ENCODE results near the gene CMIP.

The CMIP gene

GRCh38 chr16:81478876-81479511 is 34.4 kb downstream of the CMIP start:
- Histone ChIP-seq H3K4me1 (ENCODE audit: control insufficient read depth, insufficient read depth, low read length, poor library complexity, severe bottlenecking) (peaks cover 16% of the 10 kb centered on the region), H3K36me3 (ENCODE audit: control insufficient read depth, insufficient read depth, low read length) (no peaks in the 10 kb centered on the region), H3K4me3 (ENCODE audit: insufficient read depth, low read depth, low read length, poor library complexity, severe bottlenecking) (no peak overlapping the region), H3K27me3 (replicated peaks; ENCODE audit: control insufficient read depth, insufficient read depth, low read length, poor library complexity, severe bottlenecking) (no peaks in the 10 kb centered on the region), H3K9me3 (ENCODE audit: control insufficient read depth, low read length) (no peaks in the 10 kb centered on the region), H3K27ac (ENCODE audit: insufficient read depth, low read length, poor library complexity, severe bottlenecking) (no peak overlapping the region)
- DNase-seq: no peak

- H3K4me1 ChIP-seq (ENCODE audit: control insufficient read depth, insufficient read depth, low read length, poor library complexity, severe bottlenecking): peaks cover 16% of the 10 kb centered on the region
- H3K9me3 ChIP-seq (ENCODE audit: control insufficient read depth, low read length): no peaks in the 10 kb centered on the region
- no peak for DNase-seq
- no peak overlapping the region for H3K4me3 ChIP-seq (ENCODE audit: insufficient read depth, low read depth, low read length, poor library complexity, severe bottlenecking)
- no peak overlapping the region for H3K27ac ChIP-seq (ENCODE audit: insufficient read depth, low read length, poor library complexity, severe bottlenecking)
- no peaks in the 10 kb centered on the region for H3K36me3 ChIP-seq (ENCODE audit: control insufficient read depth, insufficient read depth, low read length)
- no peaks in the 10 kb centered on the region for H3K27me3 ChIP-seq (replicated peaks; ENCODE audit: control insufficient read depth, insufficient read depth, low read length, poor library complexity, severe bottlenecking)
Observed at GRCh38 chr16:81480606-81481206, 36.1 kb downstream of the CMIP start.

- no peak for DNase-seq
- H3K4me1 ChIP-seq (ENCODE audit: control insufficient read depth, insufficient read depth, low read length, poor library complexity, severe bottlenecking): peaks cover 16% of the 10 kb centered on the region
Observed at GRCh38 chr16:81481207-81481821, 36.7 kb downstream of the CMIP start.

GRCh38 chr16:81482329-81483063 is 37.9 kb downstream of the CMIP start:
- Histone ChIP-seq H3K36me3 (ENCODE audit: control insufficient read depth, insufficient read depth, low read length) (no peaks in the 10 kb centered on the region), H3K9me3 (ENCODE audit: control insufficient read depth, low read length) (no peaks in the 10 kb centered on the region), H3K27ac (ENCODE audit: insufficient read depth, low read length, poor library complexity, severe bottlenecking) (no peak overlapping the region), H3K27me3 (replicated peaks; ENCODE audit: control insufficient read depth, insufficient read depth, low read length, poor library complexity, severe bottlenecking) (no peaks in the 10 kb centered on the region), H3K4me3 (ENCODE audit: insufficient read depth, low read depth, low read length, poor library complexity, severe bottlenecking) (no peak overlapping the region), H3K4me1 (ENCODE audit: control insufficient read depth, insufficient read depth, low read length, poor library complexity, severe bottlenecking) (peaks cover 6% of the 10 kb centered on the region)
- no peak for DNase-seq

More at GRCh38 chr16:81481207-81481821, 36.7 kb downstream of the CMIP start:
- Histone ChIP-seq H3K9me3 (ENCODE audit: control insufficient read depth, low read length) (no peaks in the 10 kb centered on the region), H3K36me3 (ENCODE audit: control insufficient read depth, insufficient read depth, low read length) (no peaks in the 10 kb centered on the region), H3K4me3 (ENCODE audit: insufficient read depth, low read depth, low read length, poor library complexity, severe bottlenecking) (no peak overlapping the region), H3K27ac (ENCODE audit: insufficient read depth, low read length, poor library complexity, severe bottlenecking) (no peak overlapping the region), H3K27me3 (replicated peaks; ENCODE audit: control insufficient read depth, insufficient read depth, low read length, poor library complexity, severe bottlenecking) (no peaks in the 10 kb centered on the region)

GRCh38 chr16:81483064-81483969 is 38.7 kb downstream of the CMIP start:
- H3K27ac ChIP-seq (ENCODE audit: insufficient read depth, low read length, poor library complexity, severe bottlenecking): no peak overlapping the region

GRCh38 chr16:81483970-81484595 is 39.5 kb downstream of the CMIP start:
- H3K9me3 ChIP-seq (ENCODE audit: control insufficient read depth, low read length): no peaks in the 10 kb centered on the region
- H3K4me3 ChIP-seq (ENCODE audit: insufficient read depth, low read depth, low read length, poor library complexity, severe bottlenecking): no peak overlapping the region
- H3K36me3 ChIP-seq (ENCODE audit: control insufficient read depth, insufficient read depth, low read length): no peaks in the 10 kb centered on the region
- peaks cover 2% of the 10 kb centered on the region for H3K4me1 ChIP-seq (ENCODE audit: control insufficient read depth, insufficient read depth, low read length, poor library complexity, severe bottlenecking)
- no peaks in the 10 kb centered on the region for H3K27me3 ChIP-seq (replicated peaks; ENCODE audit: control insufficient read depth, insufficient read depth, low read length, poor library complexity, severe bottlenecking)
- no peak overlapping the region for H3K27ac ChIP-seq (ENCODE audit: insufficient read depth, low read length, poor library complexity, severe bottlenecking)
- DNase-seq: no peak

More at GRCh38 chr16:81483064-81483969, 38.7 kb downstream of the CMIP start:
- H3K36me3 ChIP-seq (ENCODE audit: control insufficient read depth, insufficient read depth, low read length): no peaks in the 10 kb centered on the region
- peaks cover 2% of the 10 kb centered on the region for H3K4me1 ChIP-seq (ENCODE audit: control insufficient read depth, insufficient read depth, low read length, poor library complexity, severe bottlenecking)
- DNase-seq: no peak
- no peak overlapping the region for H3K4me3 ChIP-seq (ENCODE audit: insufficient read depth, low read depth, low read length, poor library complexity, severe bottlenecking)
- no peaks in the 10 kb centered on the region for H3K9me3 ChIP-seq (ENCODE audit: control insufficient read depth, low read length)
- no peaks in the 10 kb centered on the region for H3K27me3 ChIP-seq (replicated peaks; ENCODE audit: control insufficient read depth, insufficient read depth, low read length, poor library complexity, severe bottlenecking)

GRCh38 chr16:81484908-81485624 is 40.5 kb downstream of the CMIP start:
- H3K4me1 ChIP-seq (ENCODE audit: control insufficient read depth, insufficient read depth, low read length, poor library complexity, severe bottlenecking): peaks cover 2% of the 10 kb centered on the region

GRCh38 chr16:81485824-81486539 is 41.4 kb downstream of the CMIP start:
- no peaks in the 10 kb centered on the region for H3K27me3 ChIP-seq (replicated peaks; ENCODE audit: control insufficient read depth, insufficient read depth, low read length, poor library complexity, severe bottlenecking)
- peaks cover 2% of the 10 kb centered on the region for H3K4me1 ChIP-seq (ENCODE audit: control insufficient read depth, insufficient read depth, low read length, poor library complexity, severe bottlenecking)
- no peak overlapping the region for H3K4me3 ChIP-seq (ENCODE audit: insufficient read depth, low read depth, low read length, poor library complexity, severe bottlenecking)
- no peak overlapping the region for H3K27ac ChIP-seq (ENCODE audit: insufficient read depth, low read length, poor library complexity, severe bottlenecking)
- no peak for DNase-seq
- H3K36me3 ChIP-seq (ENCODE audit: control insufficient read depth, insufficient read depth, low read length): no peaks in the 10 kb centered on the region
- H3K9me3 ChIP-seq (ENCODE audit: control insufficient read depth, low read length): no peaks in the 10 kb centered on the region

More at GRCh38 chr16:81484908-81485624, 40.5 kb downstream of the CMIP start:
- Histone ChIP-seq H3K4me3 (ENCODE audit: insufficient read depth, low read depth, low read length, poor library complexity, severe bottlenecking) (no peak overlapping the region), H3K27me3 (replicated peaks; ENCODE audit: control insufficient read depth, insufficient read depth, low read length, poor library complexity, severe bottlenecking) (no peaks in the 10 kb centered on the region), H3K27ac (ENCODE audit: insufficient read depth, low read length, poor library complexity, severe bottlenecking) (no peak overlapping the region), H3K9me3 (ENCODE audit: control insufficient read depth, low read length) (no peaks in the 10 kb centered on the region), H3K36me3 (ENCODE audit: control insufficient read depth, insufficient read depth, low read length) (no peaks in the 10 kb centered on the region)
- DNase-seq: no peak

All from effector memory CD4-positive, alpha-beta T cell (primary cell).